ENCODE results near the gene OCIAD1. TPM values are rescaled to one million over a fixed set of nuclear protein-coding genes. Genes with fewer than 3 reads are reported as not detected.
"Not testable (repeated sequence)": the region's sequence is repeated elsewhere in the genome, so short reads cannot be mapped to it uniquely, and the experiment has no call there.

OCIAD1 gene
- total and polyA plus RNA-seq, 4 donors, result 52.4 to 114 (median 82.6) TPM

- TF ChIP-seq REST (IDR thresholded peaks at IDR 0.05), result peak; percentile 35
- TF ChIP-seq MAX (IDR thresholded peaks at IDR 0.05), result peak; percentile 73
- peak; percentile 23 for TF ChIP-seq FOXA2 (IDR thresholded peaks at IDR 0.05)
- TF ChIP-seq NR2F2 (IDR thresholded peaks at IDR 0.05), result no peak
Observed at GRCh38 chr4:48841045-48841827, 10.3 kb downstream of the OCIAD1 start (continued).

DNA sequence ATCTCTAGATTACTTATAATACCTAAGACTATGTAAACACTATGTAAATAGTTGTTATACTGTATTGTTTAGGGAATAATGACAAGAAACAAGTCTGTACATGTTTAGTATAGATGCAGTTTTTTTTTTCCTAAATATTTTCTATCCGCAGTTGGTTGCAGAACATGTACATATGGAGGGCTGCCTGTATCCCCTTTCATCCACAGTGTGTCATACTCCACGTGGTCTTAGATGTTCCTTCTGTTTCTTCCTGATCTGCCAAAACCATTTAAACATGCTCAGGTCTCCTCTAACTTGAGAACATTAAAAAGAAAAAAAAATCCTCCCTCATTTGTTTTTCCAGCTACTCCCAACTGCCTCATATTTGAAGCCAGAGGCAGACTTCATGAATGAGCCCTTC lies 14.0 kb downstream of the OCIAD1 start:
- no peaks in the 10 kb centered on the region for H3K9me3 ChIP-seq (ENCODE audit: control insufficient read depth in 4 of 4, low read length in 3 of 4)
- H3K27ac ChIP-seq (ENCODE audit: low read depth in 1 of 2, low read length in 2 of 2), result no peak overlapping the region
- no peak overlapping the region for H3K9ac ChIP-seq (ENCODE audit: low read depth in 1 of 2, low read length in 2 of 2)
- no peaks in the 10 kb centered on the region for H3K27me3 ChIP-seq (ENCODE audit: control insufficient read depth in 4 of 4, insufficient read depth in 4 of 4, low read length in 3 of 4)
- no peak overlapping the region for H3K4me3 ChIP-seq (ENCODE audit: low read depth in 1 of 3, low read length in 3 of 3)
- peaks cover 2 to 22% (median 11%) of the 10 kb centered on the region in 4 donors for H3K36me3 ChIP-seq (ENCODE audit: control insufficient read depth in 4 of 4, insufficient read depth in 3 of 4, low read depth in 1 of 4, low read length in 3 of 4)
- peaks cover 1 to 15% (median 9%) of the 10 kb centered on the region in 4 donors for H3K4me1 ChIP-seq (ENCODE audit: control insufficient read depth in 4 of 4, insufficient read depth in 4 of 4, low read length in 3 of 4)
- 96% methylated on average over 2 of the region's 2 CpGs for WGBS
- no peak for TF ChIP-seq FOXA1 (IDR thresholded peaks at IDR 0.05)
- TF ChIP-seq, protein P1, sequence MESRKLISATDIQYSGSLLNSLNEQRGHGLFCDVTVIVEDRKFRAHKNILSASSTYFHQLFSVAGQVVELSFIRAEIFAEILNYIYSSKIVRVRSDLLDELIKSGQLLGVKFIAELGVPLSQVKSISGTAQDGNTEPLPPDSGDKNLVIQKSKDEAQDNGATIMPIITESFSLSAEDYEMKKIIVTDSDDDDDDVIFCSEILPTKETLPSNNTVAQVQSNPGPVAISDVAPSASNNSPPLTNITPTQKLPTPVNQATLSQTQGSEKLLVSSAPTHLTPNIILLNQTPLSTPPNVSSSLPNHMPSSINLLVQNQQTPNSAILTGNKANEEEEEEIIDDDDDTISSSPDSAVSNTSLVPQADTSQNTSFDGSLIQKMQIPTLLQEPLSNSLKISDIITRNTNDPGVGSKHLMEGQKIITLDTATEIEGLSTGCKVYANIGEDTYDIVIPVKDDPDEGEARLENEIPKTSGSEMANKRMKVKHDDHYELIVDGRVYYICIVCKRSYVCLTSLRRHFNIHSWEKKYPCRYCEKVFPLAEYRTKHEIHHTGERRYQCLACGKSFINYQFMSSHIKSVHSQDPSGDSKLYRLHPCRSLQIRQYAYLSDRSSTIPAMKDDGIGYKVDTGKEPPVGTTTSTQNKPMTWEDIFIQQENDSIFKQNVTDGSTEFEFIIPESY (IDR thresholded peaks at IDR 0.05), result no peak
- TF ChIP-seq HNF4A (conservative IDR thresholded peaks at IDR 0.05), result no peak
- TF ChIP-seq ATF3 (IDR thresholded peaks at IDR 0.05), result no peak
- TF ChIP-seq RXRA (IDR thresholded peaks at IDR 0.05), result no peak
- no peak for TF ChIP-seq MAX (IDR thresholded peaks at IDR 0.05)
- no peak for TF ChIP-seq JUND (IDR thresholded peaks at IDR 0.05)
- TF ChIP-seq GABPA (IDR thresholded peaks at IDR 0.05 in 1 of 2, conservative IDR thresholded peaks at IDR 0.05 in 1 of 2), result no peak
- no peak for TF ChIP-seq REST (IDR thresholded peaks at IDR 0.05)
- TF ChIP-seq NR2F2 (IDR thresholded peaks at IDR 0.05), result no peak
- no peak for TF ChIP-seq EGR1 (IDR thresholded peaks at IDR 0.05; ENCODE audit: low read depth in 2 of 2)
- TF ChIP-seq CTCF (IDR thresholded peaks at IDR 0.05; ENCODE audit: low read depth, low read length, missing input control), result no peak
- TF ChIP-seq HNF4G (IDR thresholded peaks at IDR 0.05), result no peak
- TF ChIP-seq FOXA2 (IDR thresholded peaks at IDR 0.05), result no peak
- no peak for TF ChIP-seq SP1 (IDR thresholded peaks at IDR 0.05)
- no peak for TF ChIP-seq RAD21 (IDR thresholded peaks at IDR 0.05)
- TF ChIP-seq TAF1 (conservative IDR thresholded peaks at IDR 0.05), result no peak
- no peak for DNase-seq (ENCODE audit: low spot score)

DNA sequence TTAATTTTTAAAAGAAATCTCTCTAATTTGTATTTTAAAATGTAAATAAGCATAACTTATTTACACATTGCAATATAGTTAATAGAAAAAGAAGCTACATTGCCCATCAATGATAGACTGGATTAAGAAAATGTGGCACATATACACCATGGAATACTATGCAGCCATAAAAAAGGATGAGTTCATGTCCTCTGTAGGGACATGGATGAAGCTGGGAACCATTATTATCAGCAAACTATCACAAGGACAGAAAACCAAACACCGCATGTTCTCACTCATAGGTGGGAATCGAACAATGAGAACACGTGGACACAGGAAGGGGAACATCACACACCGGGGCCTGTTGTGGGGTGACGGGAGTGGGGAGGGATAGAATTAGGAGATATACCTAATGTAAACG lies 17.9 kb downstream of the OCIAD1 start:
- DNase-seq (ENCODE audit: low spot score); H3K27ac ChIP-seq (ENCODE audit: low read depth in 1 of 2, low read length in 2 of 2); H3K4me1 ChIP-seq (ENCODE audit: control insufficient read depth in 4 of 4, insufficient read depth in 4 of 4, low read length in 3 of 4); H3K9ac ChIP-seq (ENCODE audit: low read depth in 1 of 2, low read length in 2 of 2); H3K27me3 ChIP-seq (ENCODE audit: control insufficient read depth in 4 of 4, insufficient read depth in 4 of 4, low read length in 3 of 4); H3K9me3 ChIP-seq (ENCODE audit: control insufficient read depth in 4 of 4, low read length in 3 of 4); H3K4me3 ChIP-seq (ENCODE audit: low read depth in 1 of 3, low read length in 3 of 3): not testable (repeated sequence)
- H3K36me3 ChIP-seq (ENCODE audit: control insufficient read depth in 4 of 4, insufficient read depth in 3 of 4, low read depth in 1 of 4, low read length in 3 of 4), result peaks cover 3 to 30% (median 11%) of the 10 kb centered on the region in 4 donors
- 98% methylated on average over 6 of the region's 6 CpGs for WGBS

Data from liver (tissue), 9 donors.